Breast epithelium (tissue), 4 donors: ENCODE measurements around the gene LST1. TPM values are rescaled to one million over a fixed set of nuclear protein-coding genes. Genes with fewer than 3 reads are reported as not detected.

ENCODE experiments used
- DNase-seq, 2 donors: peaks; one replicate each; pipeline ENCODE4 v3.0.0-alpha.2; 2019; ENCODE audit warnings: low spot score in 2 of 2
- H3K27ac ChIP-seq, 2 donors: fragments of 200-600 bp; sonication (generic) in 1 of 2; one replicate each; pipeline ENCODE4 v1.5.1; 2016 to 2019; ENCODE audit warnings: mild to moderate bottlenecking in 1 of 2
- H3K27me3 ChIP-seq, 2 donors: fragments of 200-600 bp; sonication (generic) in 1 of 2; one replicate each; pipeline versions ENCODE4 v1.5.1 to v1.6.0; 2017 to 2019; ENCODE audit warnings: control low read depth in 1 of 2, mild to moderate bottlenecking in 1 of 2
- H3K36me3 ChIP-seq: fragments of 200-600 bp; one replicate; pipeline ENCODE4 v1.5.1; 2019
- H3K4me1 ChIP-seq, 2 donors: fragments of 200-600 bp; sonication (generic); one replicate each; pipeline ENCODE4 v1.5.1; 2016 to 2019; ENCODE audit warnings: control low read depth in 1 of 2
- H3K4me3 ChIP-seq, 3 donors: fragments of 200-600 bp; sonication (generic); 1 replicate in 2 of 3; 2 replicates in 1 of 3; pipeline ENCODE4 v1.5.1; 2016 to 2019; ENCODE audit warnings: mild to moderate bottlenecking in 3 of 3, moderate library complexity in 2 of 3
- H3K9me3 ChIP-seq, 2 donors: fragments of 200-600 bp; sonication (generic) in 1 of 2; one replicate each; pipeline ENCODE4 v1.5.1; 2016 to 2019; ENCODE audit warnings: control low read depth in 1 of 2
- CTCF ChIP-seq, 3 donors: fragments of 450-650 bp; IDR thresholded peaks; one replicate each; pipeline ENCODE4 v1.5.1; 2016 to 2017; ENCODE audit warnings: antibody characterized with exemption in 3 of 3, mild to moderate bottlenecking in 3 of 3, moderate library complexity in 3 of 3
- POLR2A ChIP-seq: fragments of 450-650 bp; IDR thresholded peaks from one replicate; pipeline ENCODE4 v1.6.1; 2016; ENCODE audit warnings: antibody characterized with exemption, mild to moderate bottlenecking, moderate library complexity
- POLR2AphosphoS5 ChIP-seq, 3 donors: sonication (generic); formaldehyde crosslinking; IDR thresholded peaks; one replicate each; pipeline ENCODE4 v1.6.1; 2017; ENCODE audit warnings: antibody characterized with exemption in 3 of 3
- intact Hi-C: fragments of 100-400 bp; cut with DNase I; formaldehyde crosslinking; loops from one replicate; pipeline ENCODE4 v1.15.1; 2023; ENCODE audit warnings: low total_unique reads
- total RNA-seq, 3 donors: library from RNA; depleted of rRNA; stranded (reverse); fragments of >200 nt; gene quantifications; one replicate each; pipeline ENCODE4 v1.1.0, GENCODE V29; 2016

LST1 gene
- total RNA-seq = 10 to 100 TPM in 1 of 3 donors, 1 to 10 TPM in 2; 8.8 to 10.7 (median 9.8) TPM

DNA sequence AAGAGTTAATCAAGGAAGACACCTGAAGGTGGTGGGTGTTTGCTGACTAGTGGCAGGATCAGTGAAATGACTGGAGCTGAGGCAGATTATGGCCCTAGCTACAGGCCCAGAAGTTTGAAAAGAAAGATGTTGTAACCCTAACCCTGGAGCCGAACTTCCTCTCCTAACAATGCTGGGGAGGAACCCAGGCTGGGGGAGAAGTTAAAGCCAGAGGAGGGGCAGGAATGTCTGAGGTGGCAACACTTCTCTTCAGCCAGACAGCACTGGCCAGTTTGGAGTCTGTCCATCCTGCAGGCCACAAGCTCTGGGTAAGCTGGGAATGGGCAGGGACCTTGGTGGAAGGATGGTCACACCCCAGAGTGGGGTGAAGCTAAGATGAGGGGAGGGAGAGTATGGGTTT, at the start of gene LST1:
LST1 (plus strand) TSS at position 270 of the 400 bp plus-strand sequence. CDS start 1,023 bp downstream, outside the sequence.
- H3K27ac ChIP-seq = no peak within 1 kb of the TSS
- TF ChIP-seq POLR2A (no peak), POLR2AphosphoS5 (IDR thresholded peaks at IDR 0.05) (no peak), CTCF (IDR thresholded peaks at IDR 0.05) (no peak)
- no peaks in the 10 kb centered on the region for H3K27me3 ChIP-seq
- H3K36me3 ChIP-seq = no peaks in the 10 kb centered on the region
- H3K9me3 ChIP-seq = no peaks in the 10 kb centered on the region
- H3K4me1 ChIP-seq = no peaks in the 10 kb centered on the region
- no peak for DNase-seq
- H3K4me3 ChIP-seq = no peak within 1 kb of the TSS
- intact Hi-C loops = no loop called here

GRCh38 chr6:31538805-31539400, 47.2 kb upstream of the LST1 start:
- no peaks in the 10 kb centered on the region for H3K27me3 ChIP-seq
- peak overlapping the region in 2 of 3 donors; percentile 25 to 80 for H3K4me3 ChIP-seq
- no peaks in the 10 kb centered on the region for H3K9me3 ChIP-seq
- TF ChIP-seq POLR2AphosphoS5 (IDR thresholded peaks at IDR 0.05) (no peak), CTCF (IDR thresholded peaks at IDR 0.05) (no peak), POLR2A (no peak)
- H3K27ac ChIP-seq = peak overlapping the region in 1 of 2 donors; percentile 95
- no peak for DNase-seq
- H3K36me3 ChIP-seq = peaks cover 22% of the 10 kb centered on the region
- intact Hi-C loops = no loop called here
- H3K4me1 ChIP-seq = peaks cover 11 to 22% of the 10 kb centered on the region in 2 donors

GRCh38 chr6:31540640-31541039, 45.4 kb upstream of the LST1 start:
- no peaks in the 10 kb centered on the region for H3K9me3 ChIP-seq
- intact Hi-C loops = no loop called here

DNA sequence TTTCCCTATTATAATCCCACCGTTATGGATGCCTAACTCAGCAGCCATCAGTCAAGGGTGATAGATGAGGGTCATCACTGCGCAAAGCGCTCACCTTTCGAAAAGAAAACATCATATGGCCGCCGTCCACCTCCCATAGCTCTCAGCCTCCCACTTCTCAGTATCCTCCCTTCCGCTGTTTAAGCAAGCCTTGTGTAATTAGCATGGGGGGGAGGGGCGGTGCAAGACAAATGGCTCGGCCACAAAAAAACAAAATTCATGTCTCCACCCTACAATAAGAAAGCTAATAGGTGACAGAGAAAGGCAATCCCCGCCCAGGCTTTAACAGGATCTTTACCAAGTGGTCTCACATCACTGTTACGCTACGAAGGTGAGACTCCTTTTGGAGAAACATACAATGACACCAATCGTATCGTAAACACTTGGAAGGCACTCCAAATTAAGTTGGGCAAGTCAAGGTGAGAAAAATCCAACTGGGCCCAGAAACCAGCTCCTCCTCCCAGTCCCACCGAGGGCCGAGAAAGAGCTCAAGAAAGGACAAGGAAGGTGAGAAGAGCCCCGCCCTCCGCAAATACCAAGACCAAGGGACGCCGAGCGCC, 44.9 kb upstream of the LST1 start:
- TF ChIP-seq POLR2AphosphoS5 (IDR thresholded peaks at IDR 0.05) (peak in 1 of 3 donors; percentile 7), CTCF (IDR thresholded peaks at IDR 0.05) (peak in 1 of 3 donors; percentile 7), POLR2A (no peak)
- Histone ChIP-seq H3K9me3 (no peaks in the 10 kb centered on the region), H3K4me3 (peak overlapping the region; percentile 62 to 80 (median 67)), H3K27me3 (no peaks in the 10 kb centered on the region), H3K27ac (peak overlapping the region; percentile 95 to 97), H3K4me1 (peaks cover 11 to 22% of the 10 kb centered on the region in 2 donors), H3K36me3 (peaks cover 2% of the 10 kb centered on the region)
- intact Hi-C loops = no loop called here
- peak in 1 of 2 donors; percentile 39 for DNase-seq

More at GRCh38 chr6:31540640-31541039, 45.4 kb upstream of the LST1 start:
- Histone ChIP-seq H3K27ac (peak overlapping the region; percentile 95 to 97), H3K4me3 (peak overlapping the region; percentile 62 to 80 (median 67)), H3K36me3 (peaks cover 7% of the 10 kb centered on the region), H3K4me1 (peaks cover 11 to 22% of the 10 kb centered on the region in 2 donors), H3K27me3 (no peaks in the 10 kb centered on the region)
- DNase-seq = no peak
- TF ChIP-seq POLR2AphosphoS5 (IDR thresholded peaks at IDR 0.05) = no peak
- TF ChIP-seq CTCF (IDR thresholded peaks at IDR 0.05) = no peak
- no peak for TF ChIP-seq POLR2A
